Measurements from ENCODE around the gene HEBP1.
A peak's percentile ranks its signal among the peaks of the same experiment; 100 is the strongest.

HEBP1 gene

GRCh38 chr12:12976366-12976765 lies 23.7 kb downstream of the HEBP1 start:
- TF ChIP-seq SPI1 (IDR thresholded peaks at IDR 0.05; ENCODE audit: borderline replicate concordance, low read depth) (no peak), CTCF (IDR thresholded peaks at IDR 0.05; ENCODE audit: insufficient read depth, low read length) (no peak), POLR2AphosphoS5 (IDR thresholded peaks at IDR 0.05; ENCODE audit: low read depth) (no peak), REST (IDR thresholded peaks at IDR 0.05; ENCODE audit: insufficient replicate concordance, low read depth) (no peak), GABPA (IDR thresholded peaks at IDR 0.05; ENCODE audit: low read depth) (no peak)
- H3K4me3 ChIP-seq (replicated peaks; ENCODE audit: insufficient read depth, low read length), result no peak overlapping the region
- no peak for DNase-seq (ENCODE audit: low read depth in 1 of 2, low spot score in 1 of 2)
- H3K27me3 ChIP-seq (ENCODE audit: insufficient read depth, poor library complexity, severe bottlenecking), result no peaks in the 10 kb centered on the region
- H3K27ac ChIP-seq (replicated peaks), result no peak overlapping the region

- H3K27me3 ChIP-seq (ENCODE audit: insufficient read depth, poor library complexity, severe bottlenecking), result no peaks in the 10 kb centered on the region
- peak in 1 of 2 experiments; percentile 68 for DNase-seq (ENCODE audit: low read depth in 1 of 2, low spot score in 1 of 2)
- H3K4me3 ChIP-seq (replicated peaks; ENCODE audit: insufficient read depth, low read length), result no peak overlapping the region
- no peak overlapping the region for H3K27ac ChIP-seq (replicated peaks)
- TF ChIP-seq REST (IDR thresholded peaks at IDR 0.05; ENCODE audit: insufficient replicate concordance, low read depth) (no peak), GABPA (IDR thresholded peaks at IDR 0.05; ENCODE audit: low read depth) (no peak), CTCF (IDR thresholded peaks at IDR 0.05; ENCODE audit: insufficient read depth, low read length) (peak; percentile 42), POLR2AphosphoS5 (IDR thresholded peaks at IDR 0.05; ENCODE audit: low read depth) (no peak), SPI1 (IDR thresholded peaks at IDR 0.05; ENCODE audit: borderline replicate concordance, low read depth) (peak; percentile 73; the same call in 1 of the 2 replicates)
These were observed 24.6 kb downstream of the HEBP1 start for GRCh38 chr12:12975322-12976077.

GRCh38 chr12:12974211-12974610 lies 25.9 kb downstream of the HEBP1 start:
- TF ChIP-seq POLR2AphosphoS5 (IDR thresholded peaks at IDR 0.05; ENCODE audit: low read depth) (no peak), SPI1 (IDR thresholded peaks at IDR 0.05; ENCODE audit: borderline replicate concordance, low read depth) (no peak), CTCF (IDR thresholded peaks at IDR 0.05; ENCODE audit: insufficient read depth, low read length) (no peak), REST (IDR thresholded peaks at IDR 0.05; ENCODE audit: insufficient replicate concordance, low read depth) (no peak), GABPA (IDR thresholded peaks at IDR 0.05; ENCODE audit: low read depth) (no peak)
- no peak overlapping the region for H3K27ac ChIP-seq (replicated peaks)
- no peak for DNase-seq (ENCODE audit: low read depth in 1 of 2, low spot score in 1 of 2)
- no peak overlapping the region for H3K4me3 ChIP-seq (replicated peaks; ENCODE audit: insufficient read depth, low read length)
- no peaks in the 10 kb centered on the region for H3K27me3 ChIP-seq (ENCODE audit: insufficient read depth, poor library complexity, severe bottlenecking)
